GM21825 (cell line): ENCODE results near the gene XRCC1.
A peak's percentile ranks its signal among the peaks of the same experiment; 100 is the strongest.
"Not testable (repeated sequence)": the region's sequence is repeated elsewhere in the genome, so short reads cannot be mapped to it uniquely, and the experiment has no call there.

Experiments used
- ATAC-seq: cut with Tn5 transposase; IDR thresholded peaks from one replicate; pipeline ENCODE4 v1.9.1; 2021; ENCODE audit warnings: mild to moderate bottlenecking, moderate library complexity; ENCODE audit not compliant: unreplicated experiment

Gene XRCC1

DNA sequence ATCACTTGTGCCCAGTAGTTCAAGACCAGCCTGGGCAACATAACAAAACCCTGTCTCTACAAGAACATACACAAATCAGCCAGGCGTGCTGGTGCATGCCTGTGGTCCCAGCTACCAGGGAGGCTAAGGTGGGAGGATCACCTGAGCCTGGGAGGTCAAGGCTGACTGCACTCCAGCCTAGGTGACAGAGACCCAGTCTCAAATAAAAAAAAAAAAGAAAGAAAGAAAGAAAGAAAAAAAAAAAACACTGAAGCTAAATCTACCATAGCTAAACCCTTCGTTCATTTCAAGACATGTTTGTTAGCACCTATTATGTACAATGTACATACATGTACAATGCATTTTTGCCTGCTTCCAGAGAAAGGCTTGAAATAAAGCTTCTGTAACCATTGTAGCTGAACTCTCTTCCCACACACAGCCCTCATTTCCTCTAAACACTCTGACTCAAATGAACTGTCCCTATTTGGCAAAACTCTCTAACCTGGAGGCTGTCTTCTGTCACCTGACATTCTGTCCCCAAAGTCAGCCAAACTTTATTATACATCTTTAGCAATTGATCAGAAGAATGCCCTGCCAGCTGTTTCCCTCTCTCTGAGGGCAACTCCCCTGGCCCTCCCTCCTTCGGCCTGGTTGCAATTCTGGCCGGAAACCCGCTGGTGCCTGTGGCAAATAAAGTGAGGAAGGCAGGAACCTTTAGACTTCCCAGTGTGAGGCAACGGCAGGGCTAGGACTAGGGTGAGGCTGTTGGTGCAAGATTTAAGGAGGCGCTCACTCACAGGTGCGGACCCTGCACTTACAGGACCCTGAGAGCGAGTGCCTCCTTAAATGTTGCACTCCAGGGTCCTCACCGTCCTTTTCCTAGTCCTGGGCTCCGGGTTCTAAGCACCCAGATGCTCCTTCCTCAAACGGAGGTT, 50.1 kb downstream of the XRCC1 start:
- no peak for ATAC-seq

- not testable (repeated sequence) for ATAC-seq
Observed at GRCh38 chr19:43523696-43524095, 51.6 kb downstream of the XRCC1 start.

GRCh38 chr19:43522929-43523328, 52.4 kb downstream of the XRCC1 start:
- no peak for ATAC-seq

GRCh38 chr19:43519436-43520088, 55.8 kb downstream of the XRCC1 start:
- ATAC-seq, result no peak

DNA sequence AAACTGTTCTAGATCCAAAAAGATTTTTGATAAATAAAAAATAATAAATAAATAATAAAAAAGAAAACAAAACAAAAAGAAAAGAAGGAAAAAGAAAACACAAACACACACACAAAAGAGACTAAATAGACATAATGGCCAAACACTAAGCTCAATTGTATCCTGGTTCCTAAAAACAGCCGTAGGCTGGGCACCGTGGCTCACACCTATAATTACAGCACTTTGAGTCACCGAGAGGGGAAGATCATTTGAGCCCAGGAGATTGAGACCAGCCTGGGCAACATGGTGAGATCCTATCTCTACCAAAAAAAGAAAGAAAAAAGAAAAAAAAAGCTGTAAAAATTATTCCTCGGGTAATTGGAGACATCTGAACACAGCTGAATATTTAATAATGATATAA, 57.3 kb downstream of the XRCC1 start:
- no peak for ATAC-seq

GRCh38 chr19:43512399-43512798, 62.9 kb downstream of the XRCC1 start:
- ATAC-seq, result not testable (repeated sequence)

DNA sequence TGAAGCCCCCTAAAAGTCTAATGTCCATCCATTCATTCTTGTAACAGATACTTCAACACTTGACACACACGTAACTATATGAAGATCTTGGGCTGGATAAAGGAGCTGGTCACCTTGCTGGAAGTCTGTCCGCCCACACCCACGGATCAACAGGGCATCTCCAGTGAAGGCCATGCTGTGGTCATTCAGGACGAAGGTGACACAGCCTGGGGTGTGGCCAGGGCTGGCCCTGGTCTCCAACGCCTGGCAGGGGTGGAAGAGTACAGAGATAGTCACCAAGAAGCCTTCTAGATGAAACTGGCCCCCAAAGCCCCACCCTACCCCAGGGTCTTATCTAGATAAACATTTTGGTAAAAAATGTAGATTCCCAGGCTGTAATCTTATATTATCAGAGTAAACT, 64.0 kb downstream of the XRCC1 start:
- ATAC-seq, result no peak

GRCh38 chr19:43510713-43511112, 64.6 kb downstream of the XRCC1 start:
- ATAC-seq, result no peak

DNA sequence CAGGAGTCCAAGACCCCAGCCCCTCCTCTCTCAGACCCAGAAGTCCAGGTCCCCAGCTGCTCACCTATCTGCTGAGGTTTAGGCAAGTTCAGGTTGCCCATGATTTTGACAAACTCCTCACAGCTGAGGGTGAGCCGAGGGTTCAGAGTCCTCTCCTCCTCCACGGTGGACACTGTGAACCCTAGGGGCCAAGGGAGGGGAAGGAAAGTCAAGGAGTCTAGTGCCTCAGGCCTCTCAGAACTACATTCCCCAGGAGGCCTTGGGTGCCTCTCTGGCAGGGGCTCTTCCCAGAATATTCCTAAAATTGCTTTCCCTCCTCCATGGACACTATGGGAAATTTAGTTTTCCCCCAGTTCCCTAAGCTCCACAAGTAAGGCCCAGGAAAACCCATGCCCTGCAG, 67.4 kb downstream of the XRCC1 start:
- no peak for ATAC-seq

DNA sequence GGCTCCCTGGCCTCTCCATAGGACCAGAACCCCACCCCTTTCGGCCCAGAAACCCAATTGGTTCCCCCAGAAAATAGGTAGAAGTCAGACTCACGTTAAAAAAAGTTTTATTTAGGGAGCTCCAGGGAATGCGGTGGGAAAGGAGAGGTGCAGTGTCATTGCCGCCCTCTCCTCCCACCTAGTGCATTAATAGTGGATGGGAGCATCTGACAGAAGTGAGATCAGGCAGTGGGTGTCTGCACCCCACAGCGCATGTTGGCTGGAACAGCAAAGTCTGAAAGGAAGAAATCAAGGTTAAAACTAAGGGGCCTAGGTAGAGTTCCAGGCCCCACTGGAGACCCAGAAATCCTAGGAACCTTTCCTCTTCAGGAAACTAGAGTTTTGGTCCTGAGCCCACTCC, 68.7 kb downstream of the XRCC1 start:
- no peak for ATAC-seq

- no peak for ATAC-seq
Observed at GRCh38 chr19:43505941-43506340, 69.4 kb downstream of the XRCC1 start.

DNA sequence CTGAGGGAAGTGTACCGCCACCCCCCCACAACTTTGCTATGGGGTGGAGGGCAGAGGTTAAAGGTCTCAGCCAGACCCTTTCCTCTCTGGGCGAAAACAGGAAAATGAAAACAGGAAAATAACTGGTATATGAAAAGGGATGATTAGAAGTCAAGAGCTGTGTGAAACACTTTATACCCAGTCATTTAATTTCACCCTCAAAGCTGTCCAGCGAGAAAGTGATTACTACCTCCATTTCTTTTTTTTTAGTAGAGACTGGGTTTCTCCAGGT, 70.2 kb downstream of the XRCC1 start:
- ATAC-seq, result no peak

DNA sequence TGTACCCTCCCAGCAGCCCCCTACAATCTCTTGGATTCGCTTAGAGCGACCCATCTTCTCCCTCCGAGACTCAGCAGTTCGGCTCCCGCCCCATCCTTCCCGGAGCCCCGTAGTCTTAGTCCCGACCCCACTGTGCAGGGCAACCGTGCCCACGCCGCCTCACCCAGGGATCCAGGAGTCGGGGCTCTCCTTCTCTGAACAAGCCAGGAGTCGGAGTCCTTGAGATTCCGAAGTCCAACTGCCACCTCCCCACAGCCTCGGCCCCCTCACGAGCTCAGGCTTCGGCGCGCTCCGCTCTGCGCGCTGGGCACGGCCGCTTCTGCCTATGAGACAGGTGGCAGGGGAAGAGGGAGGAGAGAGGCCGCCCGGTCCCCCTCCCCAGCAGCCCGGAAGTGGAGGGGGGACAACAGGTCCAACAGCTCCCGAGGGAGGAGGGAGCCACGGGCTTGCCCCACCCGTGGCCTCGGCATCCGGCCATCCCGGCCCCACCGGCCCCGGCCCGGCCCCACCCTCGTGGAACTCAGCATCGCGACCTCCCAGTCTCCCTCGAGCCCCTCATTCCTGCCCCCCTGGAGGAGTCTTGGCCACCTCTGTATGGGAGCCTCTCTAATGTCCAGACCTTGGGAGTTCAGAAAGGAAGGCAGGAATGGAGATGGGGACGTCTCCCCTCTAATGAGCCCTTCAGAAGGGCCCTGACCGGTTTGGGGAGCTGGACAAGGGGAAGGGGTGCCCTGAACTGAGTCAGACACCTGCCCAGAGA, 70.7 kb downstream of the XRCC1 start, which contains the start of gene PHLDB3:
TSS of gene PHLDB3 (minus strand) at position 321 of the 760 bp plus-strand sequence. CDS start 628 bp downstream, outside the sequence.
- peak; percentile 21 for ATAC-seq

- peak; percentile 83 for ATAC-seq
Observed at GRCh38 chr19:43503501-43504425, 71.6 kb downstream of the XRCC1 start.

GRCh38 chr19:43502419-43502976, 72.8 kb downstream of the XRCC1 start:
- no peak for ATAC-seq

GRCh38 chr19:43501661-43502418, 73.5 kb downstream of the XRCC1 start:
- no peak for ATAC-seq

- ATAC-seq, result no peak
Observed at GRCh38 chr19:43499042-43499441, 76.3 kb downstream of the XRCC1 start.

DNA sequence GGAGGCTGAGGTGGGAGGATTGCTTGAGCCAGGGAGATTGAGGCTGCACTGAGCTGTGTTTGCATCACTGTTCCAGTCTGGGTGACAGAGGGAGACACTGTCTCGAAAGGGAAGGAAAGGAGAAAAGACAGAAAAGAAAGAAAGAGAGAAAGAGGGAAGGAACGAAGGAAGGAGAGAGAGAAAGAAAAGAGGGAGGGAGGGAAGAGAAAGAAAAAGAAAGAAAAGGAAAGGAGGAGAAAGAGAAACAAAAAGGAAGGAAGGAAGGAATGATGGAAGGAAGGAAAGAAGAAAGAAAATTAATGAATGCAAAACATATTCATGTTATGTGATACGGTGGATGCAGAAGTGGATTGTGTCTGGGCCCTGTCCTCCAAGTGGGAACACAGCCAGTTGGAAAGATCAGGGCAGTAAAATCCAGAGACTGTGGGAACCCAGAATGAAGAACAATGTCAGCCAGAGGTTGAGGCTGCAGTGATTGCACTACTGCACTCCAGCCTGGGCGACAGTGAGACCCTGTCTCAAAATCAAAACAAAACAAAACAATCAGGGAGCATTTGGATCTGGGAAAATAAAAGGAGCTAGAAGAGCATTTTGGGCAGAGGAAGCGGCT, 77.0 kb downstream of the XRCC1 start:
- ATAC-seq, result no peak

DNA sequence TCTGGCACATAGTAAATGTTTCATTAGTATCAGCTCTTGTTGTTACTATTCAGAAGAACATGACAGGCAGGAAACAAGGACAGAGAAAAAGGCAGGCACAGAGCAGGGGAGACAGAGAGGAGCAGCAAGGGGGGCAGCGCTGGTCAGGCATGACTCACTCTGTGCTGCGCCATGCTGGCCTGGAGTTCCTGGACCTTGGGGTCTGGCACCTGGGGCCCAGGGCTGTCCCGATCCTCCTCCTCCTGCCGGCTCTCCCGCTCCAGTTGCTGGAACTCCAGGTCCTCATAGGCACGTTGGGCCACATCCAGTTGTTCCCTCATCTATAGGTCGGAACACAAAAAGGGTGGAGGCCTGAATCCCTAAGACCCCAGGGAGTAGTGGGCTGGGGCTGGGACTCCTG, 78.4 kb downstream of the XRCC1 start:
- no peak for ATAC-seq
